A673 (cell line): ENCODE measurements around the gene NPC1L1. TPM values are rescaled to one million over a fixed set of nuclear protein-coding genes. Genes with fewer than 3 reads are reported as not detected.

Experiments used
- BruUV-seq: library from RNA; stranded (reverse); fragments of 400-500 nt; replicated peaks from 2 replicates; lab custom pipeline; 2021; lab: Mats Ljungman, UMichigan
- CTCF ChIA-PET: fragments of 300-600 bp; sonication (Branson Sonifier 250); formaldehyde crosslinking; loops from one replicate; lab custom pipeline; 2022; ENCODE audit warnings: antibody characterized with exemption; lab: Charles Lee
- POLR2A ChIA-PET: fragments of 300-600 bp; sonication (Branson Sonifier 250); formaldehyde crosslinking; loops from one replicate; lab custom pipeline; 2022; ENCODE audit warnings: antibody characterized with exemption; ENCODE audit not compliant: low non-redundant PET; lab: Charles Lee
- DNase-seq: peaks from one replicate; pipeline ENCODE4 v3.0.0-alpha.2; 2015; ENCODE audit warnings: low spot score
- H3K27ac ChIP-seq: fragments of 200-600 bp; sonication (generic); 2 replicates; pipeline ENCODE4 v1.5.1; 2016; ENCODE audit warnings: mixed run types, low read depth, mild to moderate bottlenecking, mixed read lengths, antibody characterized with exemption, low read length; ENCODE audit not compliant: poor library complexity, severe bottlenecking
- H3K27me3 ChIP-seq: fragments of 200-600 bp; sonication (generic); replicated peaks from 2 replicates; pipeline ENCODE4 v1.6.1; 2017; ENCODE audit warnings: mixed run types, low read depth, mild to moderate bottlenecking, mixed read lengths, antibody characterized with exemption, low read length; ENCODE audit not compliant: insufficient read depth, poor library complexity
- H3K36me3 ChIP-seq: fragments of 200-600 bp; sonication (generic); 2 replicates; pipeline ENCODE4 v1.6.1; 2016; ENCODE audit warnings: mixed run types, mild to moderate bottlenecking, mixed read lengths, antibody characterized with exemption, low read length; ENCODE audit not compliant: insufficient read depth, poor library complexity, severe bottlenecking
- H3K4me1 ChIP-seq: fragments of 200-600 bp; sonication (generic); 2 replicates; pipeline ENCODE4 v1.6.1; 2017; ENCODE audit warnings: mixed run types, mild to moderate bottlenecking, mixed read lengths, antibody characterized with exemption, low read length; ENCODE audit not compliant: insufficient read depth, poor library complexity, severe bottlenecking
- H3K4me3 ChIP-seq: fragments of 200-600 bp; sonication (generic); 2 replicates; pipeline ENCODE4 v1.5.1; 2016; ENCODE audit warnings: low read depth, mixed run types, mild to moderate bottlenecking, mixed read lengths, low read length; ENCODE audit not compliant: poor library complexity, severe bottlenecking
- H3K9me3 ChIP-seq: fragments of 200-600 bp; sonication (generic); 2 replicates; pipeline ENCODE4 v1.6.1; 2016; ENCODE audit warnings: mixed run types, low read depth, mild to moderate bottlenecking, mixed read lengths, antibody characterized with exemption, low read length; ENCODE audit not compliant: poor library complexity, severe bottlenecking
- CTCF ChIP-seq: fragments of 300-800, 200-600 bp; sonication (generic); conservative IDR thresholded peaks from 2 replicates; pipeline ENCODE4 v1.5.1; 2017; ENCODE audit warnings: low read depth, mild to moderate bottlenecking, antibody characterized with exemption, low read length, moderate library complexity, mixed read lengths
- EZH2 ChIP-seq: fragments of 200-600 bp; sonication (generic); IDR thresholded peaks from 2 replicates; pipeline ENCODE4 v1.6.1; 2017; ENCODE audit warnings: borderline replicate concordance, low read depth, mild to moderate bottlenecking, mixed read lengths, antibody characterized with exemption, low read length; ENCODE audit not compliant: poor library complexity, severe bottlenecking
- intact Hi-C: fragments of 100-400 bp; cut with micrococcal nuclease; formaldehyde crosslinking; loops from one replicate; pipeline ENCODE4 v1.10.0; 2022; ENCODE audit not compliant: unreplicated experiment
- total RNA-seq: library from RNA; stranded (reverse); gene quantifications from 2 replicates; pipeline ENCODE4 v1.2.3, GENCODE V29; 2021

The NPC1L1 gene
- total RNA-seq, 1 experiment from 2014 or later: not detected

DNA sequence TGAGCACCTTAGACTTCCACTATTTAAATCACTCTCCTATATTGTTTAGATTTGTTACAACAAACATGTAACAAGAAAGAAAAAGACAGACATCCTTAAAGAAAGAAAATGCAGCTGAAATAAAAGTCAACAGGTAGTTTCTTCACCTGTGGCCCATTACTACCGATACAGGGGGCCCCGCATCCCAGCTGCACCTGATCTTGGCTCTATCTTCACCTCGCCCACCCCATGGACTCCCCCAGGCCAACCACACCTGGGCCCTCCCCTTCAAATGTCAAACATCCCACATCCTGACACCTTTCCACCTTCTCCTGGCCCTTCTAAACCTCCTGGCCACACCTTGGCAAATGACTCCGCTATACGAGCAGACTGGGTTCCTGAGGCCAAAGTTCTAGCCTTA is 25.6 kb upstream of the NPC1L1 start:
- H3K27ac ChIP-seq: no peak overlapping the region
- H3K9me3 ChIP-seq: no peaks in the 10 kb centered on the region
- H3K27me3 ChIP-seq: no peaks in the 10 kb centered on the region
- DNase-seq: no peak
- no peak overlapping the region for H3K4me3 ChIP-seq
- POLR2A ChIA-PET: no interaction called here
- BruUV-seq: no TSS peak
- intact Hi-C loops: loop anchor here (5.0 kb wide), 1 partner anchor 324 kb away; no protein-coding TSS in a partner anchor
- H3K36me3 ChIP-seq: peaks cover 69% of the 10 kb centered on the region
- H3K4me1 ChIP-seq: no peaks in the 10 kb centered on the region
- TF ChIP-seq CTCF (no peak), EZH2 (no peak)
- CTCF ChIA-PET: no interaction called here

- Histone ChIP-seq H3K4me1 (no peaks in the 10 kb centered on the region), H3K4me3 (no peak overlapping the region), H3K27me3 (no peaks in the 10 kb centered on the region), H3K9me3 (no peaks in the 10 kb centered on the region), H3K36me3 (peaks cover 62% of the 10 kb centered on the region), H3K27ac (no peak overlapping the region)
- DNase-seq: no peak
- ChIA-PET POLR2A (interaction anchor here (0.5 to 0.6 kb wide), 2 partner anchors 190 to 232 kb away, joined by 3 to 4 read pairs; no protein-coding TSS in a partner anchor), CTCF (interaction anchor here (0.8 to 1.4 kb wide), 4 partner anchors 8 to 325 kb away, joined by 3 to 4 read pairs (median 4); partner anchors contain the start of gene DDX56)
- no peak; the same call in 1 of the 2 replicates for TF ChIP-seq CTCF
- no peak for TF ChIP-seq EZH2
- intact Hi-C loops: loop anchor here (5.0 kb wide), 1 partner anchor 324 kb away; no protein-coding TSS in a partner anchor
- BruUV-seq: no TSS peak
Measured at GRCh38 chr7:44565795-44566559, 24.8 kb upstream of the NPC1L1 start.

DNA sequence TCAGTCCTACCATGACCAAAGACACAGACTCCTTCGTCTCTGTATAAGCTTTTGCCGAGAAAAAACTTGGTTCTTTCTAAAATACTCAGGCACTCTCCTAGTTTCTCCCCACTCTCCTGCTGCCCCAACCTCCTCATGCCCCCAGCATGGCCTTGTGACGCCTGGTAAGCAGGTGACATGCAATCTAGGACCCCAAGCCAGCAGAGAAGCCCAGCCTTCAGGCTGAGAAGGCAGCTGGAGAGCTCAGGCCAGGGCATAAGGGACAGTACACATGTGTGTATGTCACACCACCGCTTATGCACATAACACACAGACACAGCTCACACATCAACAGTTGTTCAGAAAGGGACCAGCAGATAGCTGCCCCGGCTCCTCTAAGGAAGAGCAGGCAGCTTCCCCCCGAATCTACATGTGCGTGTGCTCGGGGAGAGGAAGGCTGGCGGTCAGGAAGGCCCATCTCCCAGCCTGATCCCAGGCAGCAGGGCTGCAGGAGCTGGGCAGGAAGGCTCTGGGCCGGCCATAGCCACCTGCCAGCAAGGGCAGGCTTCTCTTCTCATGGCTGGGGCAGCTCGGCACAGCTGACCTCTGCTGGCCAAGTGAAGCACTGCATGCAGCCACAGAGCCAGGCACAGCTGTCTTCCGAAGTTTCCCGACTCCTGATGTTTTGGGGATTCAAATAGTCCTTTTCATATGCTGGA is 24.1 kb upstream of the NPC1L1 start:
- no peak overlapping the region for H3K4me3 ChIP-seq
- no TSS peak for BruUV-seq
- TF ChIP-seq CTCF: peak; percentile 93
- TF ChIP-seq EZH2: no peak
- no peaks in the 10 kb centered on the region for H3K4me1 ChIP-seq
- CTCF ChIA-PET: interaction anchor here (0.5 to 1.4 kb wide), 5 partner anchors 9 to 325 kb away, joined by 3 to 4 read pairs (median 3); partner anchors contain the start of gene DDX56
- H3K36me3 ChIP-seq: peaks cover 56% of the 10 kb centered on the region
- no peak overlapping the region for H3K27ac ChIP-seq
- POLR2A ChIA-PET: interaction anchor here (0.6 kb wide), 1 partner anchor 190 kb away, joined by 3 read pairs; no protein-coding TSS in a partner anchor
- H3K9me3 ChIP-seq: no peaks in the 10 kb centered on the region
- intact Hi-C loops: loop anchor here (5.0 kb wide), 1 partner anchor 323 kb away; no protein-coding TSS in a partner anchor
- no peaks in the 10 kb centered on the region for H3K27me3 ChIP-seq
- DNase-seq: peak; percentile 70
